Activated CD8-positive, alpha-beta memory T cell treated with anti-CD3 and anti-CD28 coated beads, Interleukin-2, amount 50 U/mL, for 1 hour (primary cell): ENCODE data around the gene CDC25A.
"Not testable (repeated sequence)": the region's sequence is repeated elsewhere in the genome, so short reads cannot be mapped to it uniquely, and the experiment has no call there.

Experiments used
- DNase-seq: peaks from one replicate; pipeline ENCODE4 v3.0.0-alpha.2; 2020; ENCODE audit errors: extremely low read depth

Gene CDC25A

GRCh38 chr3:48188266-48189201, at the start of gene CDC25A:
TSS of gene CDC25A (minus strand) at chr3:48188417. CDS start at chr3:48187947, 470 bp downstream.
- DNase-seq: peak; percentile 83

GRCh38 chr3:48236531-48236930, 48.3 kb upstream of the CDC25A start:
- DNase-seq: no peak

- DNase-seq: no peak
These were observed 45.3 kb upstream of the CDC25A start for GRCh38 chr3:48233542-48233941.

GRCh38 chr3:48232734-48233133, 44.5 kb upstream of the CDC25A start:
- peak; percentile 8 for DNase-seq

DNA sequence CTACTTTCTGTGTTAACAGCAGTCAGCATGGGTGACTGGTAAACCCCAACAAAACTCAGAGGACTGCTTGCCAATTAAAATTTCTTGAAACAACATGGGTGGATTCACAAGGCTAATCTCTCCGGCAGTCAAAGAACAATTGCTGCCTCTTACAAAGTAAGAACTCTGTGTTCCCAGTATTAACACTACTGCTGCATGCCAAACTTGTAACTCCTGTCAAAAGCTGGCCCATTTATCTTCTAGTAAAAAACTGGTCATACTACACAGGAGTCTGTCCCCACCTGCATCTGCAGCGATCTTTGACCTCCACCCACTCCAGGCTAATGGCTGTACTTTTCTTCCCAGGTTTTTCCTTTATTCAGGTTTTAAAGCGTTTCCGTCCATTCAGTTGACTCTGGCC, 44.0 kb upstream of the CDC25A start:
- no peak for DNase-seq

- no peak for DNase-seq
These were observed 38.7 kb upstream of the CDC25A start for GRCh38 chr3:48226939-48227338.

DNA sequence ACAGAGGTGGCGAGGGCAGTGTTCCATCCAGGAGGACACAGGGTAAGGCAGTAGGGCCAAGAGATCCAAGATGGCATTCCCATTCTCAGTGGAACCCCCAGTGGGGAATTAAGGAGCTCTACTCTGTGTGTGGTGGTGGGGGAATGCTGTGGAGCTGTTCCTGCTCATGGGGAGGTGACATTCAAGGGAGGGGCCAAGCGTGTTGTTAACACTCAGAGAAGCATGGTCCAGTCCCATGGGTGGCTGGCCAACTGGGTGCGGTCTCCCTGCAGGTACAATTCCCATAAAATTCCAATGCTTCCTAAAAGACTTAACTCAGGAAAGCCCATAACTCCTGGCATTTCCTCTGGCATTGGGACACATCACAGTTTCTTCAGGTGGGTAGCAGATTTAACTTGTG, 37.4 kb upstream of the CDC25A start:
- no peak for DNase-seq

GRCh38 chr3:48222616-48223513, 34.6 kb upstream of the CDC25A start, which contains the start of gene CAMP:
TSS of gene CAMP (plus strand) at chr3:48223495. CDS start at chr3:48223512, 17 bp downstream.
- no peak for DNase-seq

DNA sequence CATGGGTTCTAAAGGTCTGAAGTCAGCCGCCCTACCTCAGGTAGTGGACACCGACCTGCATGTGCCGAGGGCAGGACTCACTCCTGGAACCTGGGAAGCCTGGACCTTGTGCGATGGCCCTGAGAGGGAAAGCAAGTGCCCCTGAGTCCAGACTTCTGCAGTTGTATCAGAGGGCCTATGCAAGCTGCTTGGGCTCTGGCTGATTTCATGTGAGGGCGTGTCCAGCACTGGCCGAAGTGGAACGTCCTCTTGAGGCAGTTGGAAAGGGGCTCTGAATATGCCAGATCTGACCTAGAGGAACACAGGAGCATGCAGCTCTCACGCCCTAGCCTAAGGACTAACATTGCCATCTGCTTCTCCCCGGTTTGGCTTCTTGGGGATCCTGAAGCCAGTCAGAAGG, 32.5 kb upstream of the CDC25A start:
- no peak for DNase-seq

DNA sequence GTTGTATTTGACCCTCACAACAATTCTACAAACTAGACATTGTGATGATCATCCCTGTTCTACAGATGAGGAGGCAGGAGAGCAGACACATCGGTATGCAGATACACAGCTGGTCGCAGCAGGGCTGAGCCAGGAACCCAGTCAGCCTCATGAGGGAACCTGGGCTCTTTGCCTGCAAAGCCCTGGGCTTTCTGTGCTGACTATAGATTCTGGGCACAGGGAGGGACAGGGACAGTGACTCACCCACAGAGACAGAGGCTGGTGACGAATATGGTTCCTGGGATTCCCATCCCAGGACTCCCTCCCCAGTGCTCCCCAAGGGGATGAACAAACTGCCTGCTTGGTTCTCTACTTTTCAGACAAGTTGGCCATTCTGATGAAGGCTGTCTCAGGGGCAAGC, 31.3 kb upstream of the CDC25A start:
- no peak for DNase-seq

GRCh38 chr3:48218537-48218936, 30.3 kb upstream of the CDC25A start:
- DNase-seq: no peak

GRCh38 chr3:48217449-48217848, 29.2 kb upstream of the CDC25A start:
- DNase-seq: no peak

DNA sequence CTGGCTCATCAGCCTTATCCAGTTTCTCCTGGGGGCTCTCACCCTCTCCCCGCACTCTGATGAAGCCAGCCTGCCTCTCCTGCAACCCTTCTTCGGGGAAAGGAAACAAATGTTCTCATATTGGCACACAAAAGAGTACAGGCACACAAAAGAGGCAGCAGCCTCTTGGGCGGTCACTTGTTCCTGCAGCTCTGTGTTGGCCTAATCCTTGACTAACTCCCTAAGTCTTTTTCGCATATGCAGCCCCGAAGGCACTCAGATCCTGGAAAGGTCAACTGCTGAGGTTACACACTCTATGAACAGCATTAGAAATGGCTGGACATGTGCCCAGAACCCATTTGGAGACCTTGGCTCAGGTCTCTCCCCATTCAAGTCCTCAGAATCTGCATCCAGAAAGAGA, 27.7 kb upstream of the CDC25A start:
- no peak for DNase-seq

DNA sequence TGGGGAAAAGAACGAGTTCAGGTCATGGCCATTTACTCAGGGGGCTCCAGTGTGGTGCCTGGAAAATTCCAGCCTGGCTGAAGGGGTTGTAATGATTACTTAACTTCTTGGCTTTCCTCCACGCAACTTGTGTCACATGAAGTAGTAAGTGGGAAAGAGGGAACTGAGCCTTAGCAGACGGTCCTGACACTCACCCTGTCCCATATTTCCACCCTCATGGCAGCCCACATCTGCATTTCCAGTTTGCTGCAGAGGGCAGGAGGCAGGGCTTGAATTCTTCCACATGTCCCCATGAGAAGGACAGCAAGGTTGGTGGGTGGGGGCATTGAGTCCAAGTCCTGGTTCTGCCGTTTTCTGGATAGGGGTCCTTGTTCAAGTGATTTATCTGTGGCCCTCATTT, 27.2 kb upstream of the CDC25A start:
- no peak for DNase-seq

DNA sequence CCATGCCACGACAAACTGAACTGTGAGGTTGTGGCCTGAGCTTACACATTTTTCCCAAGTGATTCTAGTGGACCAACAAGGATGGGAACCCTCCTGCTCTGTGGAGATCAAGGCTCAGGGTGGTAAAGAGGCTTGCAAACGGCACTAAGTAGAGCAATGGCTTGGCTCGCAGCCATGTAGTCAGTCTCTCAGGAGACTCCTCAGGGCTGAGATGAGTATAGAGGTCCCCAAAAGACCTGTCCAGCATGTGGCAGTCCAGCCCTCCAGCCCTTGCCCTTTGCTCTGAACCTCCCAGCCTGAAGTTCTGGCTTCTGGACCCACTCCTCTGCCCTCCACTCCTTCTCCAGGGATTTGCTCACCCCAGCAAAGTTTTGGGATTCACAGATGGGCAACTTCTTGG, 26.8 kb upstream of the CDC25A start:
- DNase-seq: no peak

DNA sequence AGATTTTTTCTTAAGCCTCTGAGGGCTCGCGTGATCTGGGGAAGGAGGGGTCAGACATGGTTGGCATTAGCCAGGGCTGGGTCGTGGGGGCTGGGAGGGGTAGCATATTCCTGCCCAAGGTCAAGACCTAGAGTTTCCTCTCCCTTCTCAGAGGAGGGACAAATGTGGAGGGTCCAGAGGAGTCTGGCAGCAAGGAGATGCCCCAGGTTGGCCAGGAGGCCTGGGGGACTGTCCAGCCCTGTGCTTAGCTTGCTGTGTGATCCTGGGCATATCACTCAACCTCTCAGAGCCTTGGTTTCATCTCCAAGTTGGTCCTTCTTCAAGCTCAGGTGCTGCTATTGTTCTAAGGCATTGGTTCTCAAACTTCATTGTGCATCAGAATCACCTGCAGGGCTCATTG, 26.0 kb upstream of the CDC25A start:
- DNase-seq: no peak

- DNase-seq: not testable (repeated sequence)
These were observed 23.6 kb upstream of the CDC25A start for GRCh38 chr3:48211776-48212175.

- not testable (repeated sequence) for DNase-seq
These were observed 22.3 kb upstream of the CDC25A start for GRCh38 chr3:48210534-48210933.

DNA sequence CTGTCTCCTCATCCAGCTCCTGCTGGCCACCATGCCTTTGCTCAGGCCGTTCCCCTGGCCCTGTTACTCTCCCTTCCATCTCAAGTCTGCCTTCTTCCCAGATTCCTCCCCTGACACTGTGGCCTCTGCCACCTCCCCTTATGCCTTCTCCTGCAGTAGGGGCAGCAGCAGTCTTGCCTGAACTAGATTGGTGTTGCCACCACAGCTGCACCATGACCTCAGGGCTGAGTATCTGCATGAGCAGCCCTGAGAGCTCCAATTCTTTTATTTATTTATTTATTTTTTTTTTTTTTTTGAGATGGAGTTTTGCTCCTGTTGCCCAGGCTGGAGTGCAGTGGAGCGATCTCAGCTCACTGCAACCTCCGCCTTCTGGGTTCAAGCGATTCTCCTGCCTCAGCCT, 21.2 kb upstream of the CDC25A start:
- no peak for DNase-seq

DNA sequence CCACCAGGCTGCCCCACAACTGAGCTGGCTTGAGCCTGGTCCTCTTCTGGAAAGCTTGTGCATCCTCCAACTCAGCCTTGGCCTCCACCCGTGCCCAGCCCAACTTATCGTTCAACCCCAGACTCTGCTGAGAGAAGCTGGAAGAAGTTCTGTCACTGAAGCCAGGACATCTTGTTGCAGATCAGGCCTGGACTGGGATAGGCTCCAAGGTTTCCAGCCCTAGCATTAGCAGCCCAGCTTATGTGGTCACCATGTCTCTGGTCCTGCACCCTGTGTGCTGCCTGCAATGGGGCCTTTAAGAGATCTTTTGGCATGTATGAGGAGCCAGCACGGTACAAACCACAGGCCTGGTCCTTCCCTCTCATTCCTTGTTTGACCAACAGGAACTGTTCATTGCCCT, 19.9 kb upstream of the CDC25A start:
- DNase-seq: no peak

- DNase-seq: no peak
These were observed 14.4 kb upstream of the CDC25A start for GRCh38 chr3:48202632-48203031.

DNA sequence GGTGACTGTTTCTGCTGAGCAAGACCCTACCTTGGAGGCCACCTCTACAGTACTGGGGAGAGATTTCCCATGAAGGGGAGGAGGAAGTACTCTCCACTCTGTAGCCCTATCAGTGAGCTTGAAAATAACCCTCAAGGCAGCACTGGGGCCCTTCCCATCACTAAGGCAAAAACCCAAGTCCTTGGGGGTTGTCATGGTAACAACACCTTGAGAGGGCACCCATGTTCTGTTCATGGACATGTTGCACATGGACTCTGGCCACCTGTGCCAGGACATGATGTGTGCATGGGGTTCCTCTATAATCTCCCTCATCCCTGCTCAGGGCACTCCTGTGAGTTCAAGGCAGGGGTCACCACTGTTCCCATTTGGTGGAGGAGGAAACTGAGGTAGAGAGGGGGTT, 10.9 kb upstream of the CDC25A start:
- DNase-seq: no peak

GRCh38 chr3:48196611-48197010, 8.4 kb upstream of the CDC25A start:
- no peak for DNase-seq
